GM13977 (cell line): ENCODE measurements around the gene BIVM.

Experiments used
- DNase-seq: peaks from one replicate; pipeline ENCODE4 v3.0.0; 2012; ENCODE audit warnings: low spot score
- in situ Hi-C: fragments of 300-500 bp; cut with MboI; formaldehyde crosslinking; loops from one replicate; pipeline ENCODE4 v1.12.0; 2022; ENCODE audit warnings: low sequenced_read_pairs, low pct_unique_long_range_greater_than_20kb, mixed read lengths, inconsistent platforms; ENCODE audit not compliant: unreplicated experiment
- TF ChIP-seq, protein P1 (sequence below): IDR thresholded peaks from 2 replicates; pipeline ENCODE4 v1.5.1; 2012; ENCODE audit warnings: mild to moderate bottlenecking, control low read depth; ENCODE audit not compliant: insufficient read depth; ENCODE audit errors: extremely low read depth, missing control alignments

Gene BIVM

DNA sequence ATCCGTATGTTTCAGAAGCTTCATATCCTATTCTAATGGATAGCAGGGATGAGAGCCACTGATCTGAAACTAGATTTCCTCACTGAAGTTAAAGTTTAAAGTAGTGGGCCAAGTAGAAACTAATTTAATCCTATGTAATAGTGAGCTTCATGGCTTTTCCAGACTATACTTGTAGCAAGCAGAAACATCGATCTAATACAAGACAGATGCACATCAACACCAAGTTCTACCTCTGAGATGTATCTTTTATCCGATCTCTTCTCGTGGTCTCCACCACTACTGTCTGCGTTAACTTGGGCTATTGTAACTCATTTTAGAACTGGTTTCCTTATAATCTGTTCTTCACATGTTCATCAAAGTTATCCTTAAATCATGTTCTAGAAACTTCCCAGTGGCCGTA, 50.0 kb downstream of the BIVM start:
- no peak for DNase-seq
- TF ChIP-seq, protein P1, sequence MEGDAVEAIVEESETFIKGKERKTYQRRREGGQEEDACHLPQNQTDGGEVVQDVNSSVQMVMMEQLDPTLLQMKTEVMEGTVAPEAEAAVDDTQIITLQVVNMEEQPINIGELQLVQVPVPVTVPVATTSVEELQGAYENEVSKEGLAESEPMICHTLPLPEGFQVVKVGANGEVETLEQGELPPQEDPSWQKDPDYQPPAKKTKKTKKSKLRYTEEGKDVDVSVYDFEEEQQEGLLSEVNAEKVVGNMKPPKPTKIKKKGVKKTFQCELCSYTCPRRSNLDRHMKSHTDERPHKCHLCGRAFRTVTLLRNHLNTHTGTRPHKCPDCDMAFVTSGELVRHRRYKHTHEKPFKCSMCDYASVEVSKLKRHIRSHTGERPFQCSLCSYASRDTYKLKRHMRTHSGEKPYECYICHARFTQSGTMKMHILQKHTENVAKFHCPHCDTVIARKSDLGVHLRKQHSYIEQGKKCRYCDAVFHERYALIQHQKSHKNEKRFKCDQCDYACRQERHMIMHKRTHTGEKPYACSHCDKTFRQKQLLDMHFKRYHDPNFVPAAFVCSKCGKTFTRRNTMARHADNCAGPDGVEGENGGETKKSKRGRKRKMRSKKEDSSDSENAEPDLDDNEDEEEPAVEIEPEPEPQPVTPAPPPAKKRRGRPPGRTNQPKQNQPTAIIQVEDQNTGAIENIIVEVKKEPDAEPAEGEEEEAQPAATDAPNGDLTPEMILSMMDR, result no peak
- in situ Hi-C loops, result loop anchor here (10.0 kb wide), 1 partner anchor 254 kb away; the partner anchor contains the start of gene TPP2

DNA sequence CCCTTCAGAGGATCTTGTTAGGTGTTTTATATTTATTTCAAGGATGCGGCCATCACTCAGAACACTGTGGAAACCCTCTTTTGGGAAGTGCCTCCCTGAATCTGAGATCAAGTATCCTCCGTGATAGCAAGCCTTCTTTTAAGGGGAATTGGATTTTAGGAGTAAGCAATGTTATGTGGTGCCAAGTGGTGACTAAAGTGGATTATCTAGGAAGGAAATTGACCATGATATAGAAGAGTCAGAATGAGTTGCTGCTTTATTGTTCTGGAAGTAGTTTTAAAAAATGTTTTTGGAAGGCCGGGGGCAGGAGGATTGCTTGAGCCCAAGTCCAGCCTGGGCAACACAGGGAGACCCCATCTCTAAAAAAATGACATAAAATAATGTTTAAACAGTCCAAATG, 53.6 kb downstream of the BIVM start:
- in situ Hi-C loops, result no loop called here
- DNase-seq, result no peak
- TF ChIP-seq, protein P1, result no peak

DNA sequence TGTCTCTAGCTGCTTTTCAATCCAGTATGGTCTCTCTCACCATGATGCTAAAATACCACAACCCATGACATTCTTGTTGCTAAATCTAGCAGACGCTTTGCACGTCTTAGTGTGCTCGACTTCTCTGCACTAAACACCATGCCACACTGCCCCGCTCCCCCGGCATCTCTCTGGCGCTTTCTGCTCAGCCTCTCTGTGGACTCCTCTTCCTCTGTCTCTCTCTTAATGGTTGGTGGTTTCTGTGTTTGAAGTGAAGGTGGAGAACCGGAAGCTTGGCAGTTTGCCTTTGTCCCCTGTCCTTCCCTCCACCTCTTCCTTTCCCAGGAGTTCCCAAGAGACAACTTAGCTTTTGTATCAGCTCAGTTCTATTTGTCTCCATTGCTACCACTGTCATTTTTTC, 55.8 kb downstream of the BIVM start:
- TF ChIP-seq, protein P1, result no peak
- in situ Hi-C loops, result no loop called here
- no peak for DNase-seq

DNA sequence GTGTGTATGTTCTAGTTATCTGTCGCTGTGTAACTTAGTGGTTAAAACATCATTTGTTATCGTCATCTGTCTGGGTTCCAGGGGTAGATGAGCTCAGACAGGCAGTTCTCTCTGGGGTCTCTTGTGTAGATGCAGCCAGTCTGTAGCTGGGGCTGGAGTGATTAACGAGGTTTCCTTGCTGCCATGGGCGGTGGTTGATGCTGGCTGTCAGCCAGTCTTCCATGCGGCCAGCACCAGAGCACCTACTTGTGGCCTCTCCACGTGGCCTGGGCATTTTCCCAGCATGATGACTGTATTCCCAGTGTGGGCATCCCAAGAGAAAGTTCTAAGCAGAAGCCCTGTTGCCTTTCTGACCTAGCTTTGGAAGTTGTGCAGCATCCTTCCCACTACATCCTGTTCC, 57.6 kb downstream of the BIVM start:
- no peak for DNase-seq
- TF ChIP-seq, protein P1, result no peak
- in situ Hi-C loops, result no loop called here

DNA sequence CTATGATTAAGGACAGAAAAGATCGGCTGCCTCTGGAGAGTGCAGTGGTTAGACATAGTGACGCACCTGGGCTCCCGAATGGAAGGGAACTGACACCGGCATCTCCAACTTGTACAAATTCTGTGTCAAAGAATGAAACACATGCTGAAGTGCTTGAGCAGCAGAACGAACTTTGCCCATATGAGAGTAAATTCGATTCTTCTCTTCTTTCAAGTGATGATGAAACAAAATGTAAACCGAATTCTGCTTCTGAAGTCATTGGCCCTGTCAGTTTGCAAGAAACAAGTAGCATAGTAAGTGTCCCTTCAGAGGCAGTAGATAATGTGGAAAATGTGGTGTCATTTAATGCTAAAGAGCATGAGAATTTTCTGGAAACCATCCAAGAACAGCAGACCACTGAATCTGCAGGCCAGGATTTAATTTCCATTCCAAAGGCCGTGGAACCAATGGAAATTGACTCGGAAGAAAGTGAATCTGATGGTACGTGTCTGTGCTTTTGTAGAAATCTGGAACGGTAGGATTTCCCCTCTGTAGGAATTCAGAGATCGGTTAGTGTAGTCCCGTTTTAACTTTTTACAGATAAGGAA, 63.8 kb downstream of the BIVM start:
- in situ Hi-C loops, result no loop called here
- TF ChIP-seq, protein P1, result no peak
- no peak for DNase-seq

DNA sequence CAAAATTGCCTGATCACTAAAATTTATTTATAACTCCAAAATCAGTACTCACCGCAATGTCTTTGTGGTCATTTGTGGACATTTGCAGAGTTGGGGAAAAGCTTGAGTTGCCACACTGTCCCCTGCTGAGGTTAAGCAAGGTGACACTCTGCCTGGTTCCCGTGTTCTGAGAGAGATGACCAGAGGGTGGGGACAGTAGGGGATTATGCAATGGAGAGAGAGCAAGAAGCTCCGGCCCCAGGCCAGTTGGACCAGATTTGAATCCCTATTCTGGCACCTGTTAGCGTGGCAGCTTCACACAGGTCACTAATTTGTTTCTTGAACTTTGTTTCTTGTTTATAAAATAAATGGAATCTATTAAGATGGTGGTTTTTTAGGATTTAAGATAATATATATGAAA, 64.7 kb downstream of the BIVM start:
- TF ChIP-seq, protein P1, result no peak
- no peak for DNase-seq
- in situ Hi-C loops, result no loop called here
